ENCODE data around the gene HIPK2.

The HIPK2 gene

GRCh38 chr7:139531094-139531493 is 246.7 kb downstream of the HIPK2 start:
- DNase-seq, result no peak

- DNase-seq, result no peak
Observed at GRCh38 chr7:139526578-139527544, 250.9 kb downstream of the HIPK2 start.

GRCh38 chr7:139525750-139526149 is 252.0 kb downstream of the HIPK2 start:
- DNase-seq, result no peak

- DNase-seq, result no peak
Observed at GRCh38 chr7:139525239-139525638, 252.6 kb downstream of the HIPK2 start.

GRCh38 chr7:139523968-139524815 is 253.6 kb downstream of the HIPK2 start:
- DNase-seq, result no peak

GRCh38 chr7:139523199-139523941 is 254.4 kb downstream of the HIPK2 start, which contains the start of gene CLEC2L:
TSS of gene CLEC2L (plus strand) at chr7:139523685. CDS start at chr7:139523928, 243 bp downstream.
- DNase-seq, result no peak

- DNase-seq, result no peak
Observed at GRCh38 chr7:139522830-139523198, 255.0 kb downstream of the HIPK2 start.

GRCh38 chr7:139521439-139521838 is 256.4 kb downstream of the HIPK2 start:
- DNase-seq, result no peak

- DNase-seq, result no peak
Observed at GRCh38 chr7:139515266-139515665, 262.5 kb downstream of the HIPK2 start.
